Osteocyte (in vitro differentiated cells): ENCODE measurements around the gene UBASH3B. TPM values are rescaled to one million over a fixed set of nuclear protein-coding genes. Genes with fewer than 3 reads are reported as not detected.
A peak's percentile ranks its signal among the peaks of the same experiment; 100 is the strongest.
"Not testable (repeated sequence)": the region's sequence is repeated elsewhere in the genome, so short reads cannot be mapped to it uniquely, and the experiment has no call there.

Experiments
- DNase-seq: peaks from one replicate; pipeline ENCODE4 v3.0.0; 2021; ENCODE audit warnings: mixed read lengths; ENCODE audit not compliant: unreplicated experiment; ENCODE audit errors: extremely low spot score
- H3K27ac Mint-ChIP-seq: one replicate; pipeline ENCODE4 v1.8.0; 2021; ENCODE audit warnings: mild to moderate bottlenecking, mixed read lengths; ENCODE audit not compliant: unreplicated experiment
- H3K27me3 Mint-ChIP-seq: one replicate; pipeline ENCODE4 v1.8.0; 2021; ENCODE audit warnings: mixed read lengths; ENCODE audit not compliant: unreplicated experiment
- H3K36me3 Mint-ChIP-seq: one replicate; pipeline ENCODE4 v1.8.0; 2021; ENCODE audit warnings: mixed read lengths; ENCODE audit not compliant: unreplicated experiment
- H3K4me1 Mint-ChIP-seq: one replicate; pipeline ENCODE4 v1.8.0; 2021; ENCODE audit warnings: mixed read lengths; ENCODE audit not compliant: unreplicated experiment
- H3K4me3 Mint-ChIP-seq: one replicate; pipeline ENCODE4 v1.8.0; 2021; ENCODE audit warnings: mild to moderate bottlenecking, moderate library complexity, mixed read lengths; ENCODE audit not compliant: unreplicated experiment
- H3K9me3 Mint-ChIP-seq: one replicate; pipeline ENCODE4 v1.8.0; 2021; ENCODE audit warnings: mixed read lengths; ENCODE audit not compliant: unreplicated experiment
- total RNA-seq: library from RNA; stranded (reverse); gene quantifications from 2 replicates; pipeline ENCODE4 v1.2.1, GENCODE V29; 2021
- TF ChIP-seq, protein P1 (sequence below): fragments of 200-600 bp; sonication (generic); IDR thresholded peaks from 2 replicates; pipeline ENCODE4 v1.5.0; 2021; ENCODE audit warnings: antibody characterized with exemption, mild to moderate bottlenecking, moderate library complexity

The UBASH3B gene
- total RNA-seq, 1 donor from 2014 or later = 43.5 TPM

DNA sequence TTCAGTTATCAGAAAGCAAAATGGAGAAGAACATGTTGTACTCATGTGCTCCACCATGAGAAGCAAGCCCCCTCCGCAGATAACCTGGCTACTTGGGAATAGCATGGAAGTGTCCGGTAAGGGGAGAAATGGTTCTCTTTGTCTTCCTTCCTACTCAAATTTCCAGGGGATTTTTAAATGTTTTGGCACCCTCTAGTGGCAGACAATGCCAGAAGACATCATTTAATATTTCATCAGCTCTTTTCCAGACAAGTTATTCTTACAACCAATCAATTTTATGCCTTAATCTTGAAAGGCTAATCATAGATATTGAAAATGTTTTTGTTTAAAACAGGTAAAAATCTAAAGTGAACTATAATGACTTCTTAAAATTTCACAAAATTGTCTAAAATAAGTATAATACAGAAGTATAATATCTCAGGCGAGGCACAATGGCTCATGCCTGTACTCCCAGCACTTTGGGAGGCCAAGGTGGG, 198.5 kb downstream of the UBASH3B start:
- H3K36me3 Mint-ChIP-seq = no peaks in the 10 kb centered on the region
- peaks cover 45% of the 10 kb centered on the region for H3K4me1 Mint-ChIP-seq
- no peaks in the 10 kb centered on the region for H3K27me3 Mint-ChIP-seq
- H3K9me3 Mint-ChIP-seq = no peaks in the 10 kb centered on the region
- no peak for DNase-seq
- TF ChIP-seq, protein P1, sequence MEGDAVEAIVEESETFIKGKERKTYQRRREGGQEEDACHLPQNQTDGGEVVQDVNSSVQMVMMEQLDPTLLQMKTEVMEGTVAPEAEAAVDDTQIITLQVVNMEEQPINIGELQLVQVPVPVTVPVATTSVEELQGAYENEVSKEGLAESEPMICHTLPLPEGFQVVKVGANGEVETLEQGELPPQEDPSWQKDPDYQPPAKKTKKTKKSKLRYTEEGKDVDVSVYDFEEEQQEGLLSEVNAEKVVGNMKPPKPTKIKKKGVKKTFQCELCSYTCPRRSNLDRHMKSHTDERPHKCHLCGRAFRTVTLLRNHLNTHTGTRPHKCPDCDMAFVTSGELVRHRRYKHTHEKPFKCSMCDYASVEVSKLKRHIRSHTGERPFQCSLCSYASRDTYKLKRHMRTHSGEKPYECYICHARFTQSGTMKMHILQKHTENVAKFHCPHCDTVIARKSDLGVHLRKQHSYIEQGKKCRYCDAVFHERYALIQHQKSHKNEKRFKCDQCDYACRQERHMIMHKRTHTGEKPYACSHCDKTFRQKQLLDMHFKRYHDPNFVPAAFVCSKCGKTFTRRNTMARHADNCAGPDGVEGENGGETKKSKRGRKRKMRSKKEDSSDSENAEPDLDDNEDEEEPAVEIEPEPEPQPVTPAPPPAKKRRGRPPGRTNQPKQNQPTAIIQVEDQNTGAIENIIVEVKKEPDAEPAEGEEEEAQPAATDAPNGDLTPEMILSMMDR = peak; percentile 77
- H3K27ac Mint-ChIP-seq = no peak overlapping the region
- no peak overlapping the region for H3K4me3 Mint-ChIP-seq

DNA sequence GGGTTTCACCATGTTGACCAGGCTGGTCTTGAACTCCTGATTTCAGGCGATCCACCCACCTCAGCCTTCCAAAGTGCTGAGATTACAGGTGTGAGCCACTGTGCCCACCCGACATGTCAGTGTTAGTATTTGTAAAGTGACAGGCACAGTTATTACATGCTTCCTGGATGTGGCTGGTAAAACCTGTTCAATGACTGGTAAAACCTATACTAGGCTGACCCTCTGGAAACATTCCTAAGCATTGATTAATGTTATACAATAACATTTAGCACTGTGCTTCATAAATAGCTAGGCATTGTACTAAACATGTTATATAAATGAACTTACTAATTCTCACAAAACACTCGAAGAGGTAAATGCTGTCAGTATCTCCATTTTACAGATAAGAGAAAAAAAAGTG, 206.1 kb downstream of the UBASH3B start:
- Mint-ChIP-seq H3K9me3 (no peaks in the 10 kb centered on the region), H3K27ac (no peak overlapping the region), H3K27me3 (peaks cover 22% of the 10 kb centered on the region), H3K36me3 (no peaks in the 10 kb centered on the region), H3K4me1 (peaks cover 6% of the 10 kb centered on the region), H3K4me3 (no peak overlapping the region)
- no peak for DNase-seq
- TF ChIP-seq, protein P1 = no peak

DNA sequence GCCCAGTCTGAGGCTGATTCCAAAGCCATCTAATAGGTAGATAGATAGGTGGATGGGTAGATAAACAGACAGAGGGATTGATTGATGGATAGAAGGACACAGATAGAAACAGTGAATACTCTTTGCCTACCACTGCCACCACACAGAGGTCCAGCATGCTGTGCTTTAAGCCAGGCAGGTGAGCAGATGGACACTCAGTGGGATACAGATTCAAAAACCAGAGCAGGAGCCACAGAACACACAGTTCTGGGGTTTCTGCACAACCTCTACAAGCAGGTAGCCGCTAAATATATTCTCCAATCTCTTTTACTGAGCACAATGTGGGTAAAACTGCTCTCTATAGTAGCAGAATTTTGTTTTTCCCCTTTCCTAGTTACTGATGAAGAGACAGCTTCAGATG, 206.6 kb downstream of the UBASH3B start:
- H3K4me1 Mint-ChIP-seq = peaks cover 2% of the 10 kb centered on the region
- H3K27ac Mint-ChIP-seq = no peak overlapping the region
- no peak overlapping the region for H3K4me3 Mint-ChIP-seq
- no peak for DNase-seq
- peaks cover 22% of the 10 kb centered on the region for H3K27me3 Mint-ChIP-seq
- no peaks in the 10 kb centered on the region for H3K36me3 Mint-ChIP-seq
- no peaks in the 10 kb centered on the region for H3K9me3 Mint-ChIP-seq
- TF ChIP-seq, protein P1 = no peak

DNA sequence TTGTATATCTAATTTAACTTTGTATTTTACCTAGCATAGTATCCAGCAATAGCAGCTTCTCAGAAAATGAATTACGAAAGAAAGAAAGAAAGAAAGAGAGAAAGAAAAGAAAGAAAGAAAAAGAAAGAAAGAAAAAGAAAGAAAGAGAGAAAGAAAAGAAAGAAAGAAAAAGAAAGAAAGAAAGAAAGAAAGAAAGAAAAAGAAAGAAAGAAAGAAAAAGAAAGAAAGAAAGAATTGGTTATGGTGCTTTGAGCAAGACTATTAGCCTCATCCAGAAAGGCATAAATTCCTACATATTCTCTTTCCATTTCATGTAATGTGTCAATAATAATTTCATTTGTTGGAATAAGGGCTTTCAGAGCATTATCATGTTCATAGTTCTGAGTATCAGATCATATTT, 207.6 kb downstream of the UBASH3B start:
- H3K4me1 Mint-ChIP-seq, H3K4me3 Mint-ChIP-seq, H3K9me3 Mint-ChIP-seq, H3K27ac Mint-ChIP-seq, H3K36me3 Mint-ChIP-seq, DNase-seq: not testable (repeated sequence)
- peaks cover 28% of the 10 kb centered on the region for H3K27me3 Mint-ChIP-seq

DNA sequence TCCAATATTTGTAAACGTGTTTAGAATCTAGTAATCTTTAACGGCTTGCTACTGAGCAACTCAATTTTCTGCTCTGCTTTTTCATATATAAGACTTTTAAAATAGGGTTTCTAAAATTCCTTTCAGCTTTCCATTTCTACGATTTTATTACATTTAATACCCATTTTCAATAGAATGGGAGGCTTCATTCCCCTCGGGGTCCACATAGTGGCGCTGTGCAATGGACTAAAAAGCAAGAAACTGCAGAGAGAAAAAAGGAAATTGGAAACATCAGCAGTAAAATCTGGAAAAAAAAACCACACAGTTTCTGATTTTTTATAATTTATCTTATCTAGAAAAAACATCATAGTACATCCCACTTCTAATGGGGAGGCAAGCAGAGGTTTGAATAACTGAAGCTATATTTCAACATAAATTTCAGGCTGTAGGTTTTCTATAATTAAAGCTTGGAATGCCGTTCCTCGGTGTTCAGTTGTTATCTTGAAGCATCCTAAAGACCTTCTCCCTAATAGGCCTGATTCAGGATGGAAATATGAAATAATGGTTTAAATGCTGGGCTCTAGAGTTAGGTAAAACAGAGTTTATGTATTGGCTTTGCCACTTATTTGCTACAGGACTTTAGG, 208.3 kb downstream of the UBASH3B start:
- Mint-ChIP-seq H3K9me3 (no peaks in the 10 kb centered on the region), H3K36me3 (no peaks in the 10 kb centered on the region), H3K27ac (no peak overlapping the region), H3K4me3 (no peak overlapping the region), H3K4me1 (peaks cover 2% of the 10 kb centered on the region), H3K27me3 (peaks cover 28% of the 10 kb centered on the region)
- DNase-seq = no peak
- TF ChIP-seq, protein P1 = peak; percentile 92

Other genes starting within 250 kb of the UBASH3B start
- gene CRTAM, start 182.8 kb downstream of the UBASH3B start, total RNA-seq = not detected in 2 replicates
- 7.3 and 8.6 TPM in 2 replicates for gene JHY, start 227.0 kb downstream of the UBASH3B start, total RNA-seq